Stimulated activated naive CD8-positive, alpha-beta T cell treated with anti-CD3 and anti-CD28 coated beads, Interleukin-15, Interleukin-2, amounts not matched to agents 100 ng/mL and 50 ng/mL, for 24 hours (primary cell): ENCODE results near the gene ARL6IP5.

Source experiments
- H3K27ac Mint-ChIP-seq: one replicate; pipeline ENCODE4 v1.8.0; 2021; ENCODE audit warnings: mild to moderate bottlenecking, mixed read lengths
- H3K27me3 Mint-ChIP-seq: one replicate; pipeline ENCODE4 v1.8.0; 2021; ENCODE audit warnings: mixed read lengths
- H3K36me3 Mint-ChIP-seq: one replicate; pipeline ENCODE4 v1.8.0; 2021; ENCODE audit warnings: low read depth, mixed read lengths
- H3K4me1 Mint-ChIP-seq: one replicate; pipeline ENCODE4 v1.8.0; 2021; ENCODE audit warnings: low read depth, mixed read lengths
- H3K4me3 Mint-ChIP-seq: one replicate; pipeline ENCODE4 v1.8.0; 2021; ENCODE audit warnings: mild to moderate bottlenecking, mixed read lengths
- H3K9me3 Mint-ChIP-seq: one replicate; pipeline ENCODE4 v1.8.0; 2021; ENCODE audit warnings: mixed read lengths

The ARL6IP5 gene

DNA sequence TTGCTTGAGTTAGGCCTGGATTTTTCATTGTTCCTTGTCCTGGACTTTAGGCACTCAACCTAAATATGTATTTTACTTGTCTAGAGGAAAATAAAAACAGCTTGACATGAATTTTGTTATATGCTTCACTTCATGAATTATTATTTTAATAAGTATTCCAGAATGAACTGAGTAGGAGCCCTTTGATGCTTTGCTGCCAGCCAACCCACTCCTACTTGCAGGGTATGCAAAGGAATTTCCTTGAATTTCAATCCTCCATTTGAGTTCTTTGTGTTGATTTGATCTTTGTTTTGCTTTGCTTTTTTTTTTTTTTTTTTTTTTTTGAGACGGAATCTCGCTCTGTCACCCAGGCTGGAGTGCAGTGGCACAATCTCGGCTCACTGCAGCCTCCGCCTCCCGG, 11.6 kb downstream of the ARL6IP5 start:
- no peak overlapping the region for H3K4me3 Mint-ChIP-seq
- H3K36me3 Mint-ChIP-seq, result peaks cover 50% of the 10 kb centered on the region
- H3K27me3 Mint-ChIP-seq, result no peaks in the 10 kb centered on the region

DNA sequence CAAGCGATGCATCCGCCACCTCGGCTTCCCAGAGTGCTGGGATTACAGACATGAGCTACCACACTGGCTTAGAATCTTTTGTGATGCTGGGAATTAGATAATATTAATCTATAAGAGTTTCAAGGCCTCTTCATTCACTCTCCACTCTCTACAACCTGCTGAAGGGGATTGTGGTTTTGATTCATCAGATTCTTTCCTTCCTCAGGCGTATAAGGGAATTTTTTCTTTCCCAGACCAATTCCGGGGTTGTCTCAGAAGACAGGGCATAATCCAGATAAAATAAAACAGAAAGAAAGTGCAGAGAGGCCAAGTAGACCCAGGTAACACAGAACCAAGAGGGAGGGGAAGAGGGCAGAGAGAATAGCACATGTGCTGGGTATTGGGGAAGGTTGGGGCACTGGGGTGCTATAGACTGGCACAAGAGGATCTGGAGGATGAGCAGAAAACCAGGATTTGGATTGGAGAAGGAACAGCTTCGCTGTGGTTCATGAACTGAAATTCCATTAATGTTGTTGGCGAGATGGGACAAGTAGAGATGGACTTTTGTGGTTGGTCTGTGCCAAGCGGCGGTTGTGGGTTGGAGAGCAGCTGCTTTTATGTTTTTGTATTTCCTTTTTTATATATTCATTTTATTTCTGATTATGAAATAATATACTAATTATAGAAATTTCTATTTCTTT, 12.8 kb downstream of the ARL6IP5 start:
- no peak overlapping the region for H3K4me3 Mint-ChIP-seq
- peaks cover 72% of the 10 kb centered on the region for H3K4me1 Mint-ChIP-seq
- peaks cover 58% of the 10 kb centered on the region for H3K36me3 Mint-ChIP-seq
- no peaks in the 10 kb centered on the region for H3K27me3 Mint-ChIP-seq
- no peaks in the 10 kb centered on the region for H3K9me3 Mint-ChIP-seq
- peak overlapping the region; percentile 77 for H3K27ac Mint-ChIP-seq

More for the DNA sequence above, 11.6 kb downstream of the ARL6IP5 start:
- Mint-ChIP-seq H3K9me3 (no peaks in the 10 kb centered on the region), H3K4me1 (peaks cover 77% of the 10 kb centered on the region), H3K27ac (peak overlapping the region; percentile 94)

DNA sequence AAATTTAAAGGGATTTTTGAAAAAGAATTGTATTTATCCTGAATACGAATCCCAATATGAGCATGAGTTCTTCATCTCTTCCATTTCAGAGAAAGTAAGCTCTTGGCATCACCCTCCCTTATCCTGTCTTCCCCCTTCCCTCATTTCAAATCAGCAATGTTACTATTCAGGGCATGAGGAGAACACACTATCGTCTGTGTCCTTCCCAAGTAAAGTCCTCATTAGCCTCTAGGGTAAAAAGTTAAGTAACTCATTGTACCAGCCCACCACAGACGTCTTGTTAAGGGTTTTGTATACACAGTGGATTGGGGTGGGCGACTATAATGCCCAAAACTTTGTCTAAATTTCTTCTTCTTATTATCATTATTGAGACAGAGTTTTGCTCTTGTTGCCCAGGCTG, 14.8 kb downstream of the ARL6IP5 start:
- H3K27ac Mint-ChIP-seq, result no peak overlapping the region
- peaks cover 61% of the 10 kb centered on the region for H3K4me1 Mint-ChIP-seq
- no peak overlapping the region for H3K4me3 Mint-ChIP-seq
- H3K27me3 Mint-ChIP-seq, result no peaks in the 10 kb centered on the region
- peaks cover 71% of the 10 kb centered on the region for H3K36me3 Mint-ChIP-seq
- H3K9me3 Mint-ChIP-seq, result no peaks in the 10 kb centered on the region

DNA sequence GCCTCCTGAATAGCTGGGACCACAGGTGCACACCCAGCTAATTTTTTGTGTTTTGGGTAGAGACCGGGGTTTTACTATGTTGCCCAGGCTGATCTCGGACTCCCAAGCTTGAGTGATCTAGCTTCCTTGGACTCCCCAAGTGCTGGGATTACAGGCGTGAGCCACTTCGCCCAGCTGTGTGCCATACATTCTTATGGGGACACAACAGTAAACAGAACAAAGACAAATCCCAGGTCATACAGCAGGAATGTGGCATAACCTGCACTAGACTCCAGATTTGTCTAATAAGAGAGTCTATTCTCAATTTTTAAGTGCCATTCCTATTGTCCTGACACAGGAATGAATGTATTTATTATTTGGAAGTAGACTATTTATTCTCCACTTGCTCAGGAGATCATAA, 17.6 kb downstream of the ARL6IP5 start:
- H3K36me3 Mint-ChIP-seq, result peaks cover 64% of the 10 kb centered on the region
- no peak overlapping the region for H3K4me3 Mint-ChIP-seq
- peaks cover 47% of the 10 kb centered on the region for H3K4me1 Mint-ChIP-seq
- no peaks in the 10 kb centered on the region for H3K9me3 Mint-ChIP-seq
- H3K27ac Mint-ChIP-seq, result no peak overlapping the region
- no peaks in the 10 kb centered on the region for H3K27me3 Mint-ChIP-seq

DNA sequence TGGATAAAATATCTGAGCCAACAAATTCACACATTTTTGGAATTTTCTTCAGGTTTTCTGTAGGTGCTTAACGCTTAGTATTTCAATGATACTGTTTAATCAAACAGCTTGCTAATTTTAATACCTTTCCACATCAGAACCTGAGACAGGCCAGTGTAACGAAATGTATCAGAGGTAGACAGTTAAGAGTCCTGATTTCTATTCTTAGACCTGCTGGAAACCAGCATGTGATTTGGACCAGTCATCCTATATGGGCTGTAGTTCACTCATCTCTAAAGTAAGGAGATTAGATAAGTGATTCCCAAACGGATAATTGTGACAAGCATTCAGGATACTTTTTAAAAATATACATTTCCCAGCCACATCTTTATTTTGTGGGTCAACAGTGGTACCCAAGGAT, 18.4 kb downstream of the ARL6IP5 start:
- H3K27ac Mint-ChIP-seq, result no peak overlapping the region
- H3K27me3 Mint-ChIP-seq, result no peaks in the 10 kb centered on the region
- no peak overlapping the region for H3K4me3 Mint-ChIP-seq
- peaks cover 47% of the 10 kb centered on the region for H3K4me1 Mint-ChIP-seq
- no peaks in the 10 kb centered on the region for H3K9me3 Mint-ChIP-seq
- H3K36me3 Mint-ChIP-seq, result peaks cover 60% of the 10 kb centered on the region

DNA sequence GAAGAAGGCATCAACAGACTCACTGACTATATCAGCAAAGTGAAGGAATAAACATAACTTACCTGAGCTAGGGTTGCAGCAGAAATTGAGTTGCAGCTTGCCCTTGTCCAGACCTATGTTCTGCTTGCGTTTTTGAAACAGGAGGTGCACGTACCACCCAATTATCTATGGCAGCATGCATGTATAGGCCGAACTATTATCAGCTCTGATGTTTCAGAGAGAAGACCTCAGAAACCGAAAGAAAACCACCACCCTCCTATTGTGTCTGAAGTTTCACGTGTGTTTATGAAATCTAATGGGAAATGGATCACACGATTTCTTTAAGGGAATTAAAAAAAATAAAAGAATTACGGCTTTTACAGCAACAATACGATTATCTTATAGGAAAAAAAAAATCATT, 19.8 kb downstream of the ARL6IP5 start:
- H3K27me3 Mint-ChIP-seq, result no peaks in the 10 kb centered on the region
- no peak overlapping the region for H3K27ac Mint-ChIP-seq

DNA sequence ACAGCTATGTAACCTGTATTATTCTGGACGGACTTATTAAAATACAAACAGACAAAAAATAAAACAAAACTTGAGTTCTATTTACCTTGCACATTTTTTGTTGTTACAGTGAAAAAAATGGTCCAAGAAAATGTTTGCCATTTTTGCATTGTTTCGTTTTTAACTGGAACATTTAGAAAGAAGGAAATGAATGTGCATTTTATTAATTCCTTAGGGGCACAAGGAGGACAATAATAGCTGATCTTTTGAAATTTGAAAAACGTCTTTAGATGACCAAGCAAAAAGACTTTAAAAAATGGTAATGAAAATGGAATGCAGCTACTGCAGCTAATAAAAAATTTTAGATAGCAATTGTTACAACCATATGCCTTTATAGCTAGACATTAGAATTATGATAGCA, 20.6 kb downstream of the ARL6IP5 start:
- peaks cover 48% of the 10 kb centered on the region for H3K36me3 Mint-ChIP-seq
- H3K27ac Mint-ChIP-seq, result no peak overlapping the region
- no peaks in the 10 kb centered on the region for H3K27me3 Mint-ChIP-seq
- no peak overlapping the region for H3K4me3 Mint-ChIP-seq
- no peaks in the 10 kb centered on the region for H3K9me3 Mint-ChIP-seq
- H3K4me1 Mint-ChIP-seq, result peaks cover 40% of the 10 kb centered on the region

More for the DNA sequence above, 19.8 kb downstream of the ARL6IP5 start:
- H3K9me3 Mint-ChIP-seq, result no peaks in the 10 kb centered on the region
- H3K4me1 Mint-ChIP-seq, result peaks cover 44% of the 10 kb centered on the region
- H3K36me3 Mint-ChIP-seq, result peaks cover 53% of the 10 kb centered on the region
- H3K4me3 Mint-ChIP-seq, result no peak overlapping the region

DNA sequence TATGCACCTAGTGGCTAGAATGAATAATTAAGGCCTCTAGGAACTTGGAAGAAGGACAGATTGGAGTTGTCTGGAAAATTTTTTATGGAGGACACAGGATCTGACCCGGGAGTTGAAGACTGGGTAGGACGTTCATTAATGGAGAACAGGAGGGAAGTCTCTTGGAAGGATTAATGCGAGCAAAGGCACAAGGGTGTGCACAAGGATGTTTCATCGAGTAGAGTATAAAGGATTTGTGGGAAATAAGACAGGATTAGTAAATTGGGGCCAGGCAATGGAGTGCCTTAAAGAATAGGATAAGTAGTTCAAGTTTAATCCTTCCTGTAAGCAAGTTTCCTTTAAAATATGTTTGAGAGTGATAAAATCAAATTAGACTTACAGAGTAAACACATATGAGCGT, 23.1 kb downstream of the ARL6IP5 start:
- Mint-ChIP-seq H3K4me1 (peaks cover 41% of the 10 kb centered on the region), H3K4me3 (no peak overlapping the region), H3K36me3 (peaks cover 29% of the 10 kb centered on the region), H3K27me3 (no peaks in the 10 kb centered on the region), H3K9me3 (no peaks in the 10 kb centered on the region), H3K27ac (no peak overlapping the region)

DNA sequence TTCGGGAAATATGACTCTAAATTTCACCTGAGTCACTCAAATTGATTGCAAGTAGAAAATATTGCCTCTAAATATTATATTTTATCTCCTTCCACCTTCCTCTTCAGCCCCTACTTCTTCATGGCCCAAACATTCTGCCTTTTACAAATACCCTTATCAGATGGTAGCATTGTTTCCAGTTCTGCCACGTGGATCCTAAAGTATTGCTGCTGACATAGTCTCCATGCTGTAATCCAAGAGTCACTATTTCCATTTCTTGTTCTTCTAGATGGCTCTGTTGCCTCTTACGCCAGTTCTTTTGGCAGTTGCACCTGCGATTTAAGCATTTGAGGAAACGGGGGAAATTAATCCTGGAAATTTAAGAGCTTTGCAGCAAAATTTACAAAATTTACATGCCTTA, 24.1 kb downstream of the ARL6IP5 start:
- Mint-ChIP-seq H3K9me3 (no peaks in the 10 kb centered on the region), H3K27ac (peak overlapping the region; percentile 14), H3K4me1 (peaks cover 48% of the 10 kb centered on the region), H3K4me3 (no peak overlapping the region), H3K27me3 (no peaks in the 10 kb centered on the region), H3K36me3 (peaks cover 20% of the 10 kb centered on the region)

DNA sequence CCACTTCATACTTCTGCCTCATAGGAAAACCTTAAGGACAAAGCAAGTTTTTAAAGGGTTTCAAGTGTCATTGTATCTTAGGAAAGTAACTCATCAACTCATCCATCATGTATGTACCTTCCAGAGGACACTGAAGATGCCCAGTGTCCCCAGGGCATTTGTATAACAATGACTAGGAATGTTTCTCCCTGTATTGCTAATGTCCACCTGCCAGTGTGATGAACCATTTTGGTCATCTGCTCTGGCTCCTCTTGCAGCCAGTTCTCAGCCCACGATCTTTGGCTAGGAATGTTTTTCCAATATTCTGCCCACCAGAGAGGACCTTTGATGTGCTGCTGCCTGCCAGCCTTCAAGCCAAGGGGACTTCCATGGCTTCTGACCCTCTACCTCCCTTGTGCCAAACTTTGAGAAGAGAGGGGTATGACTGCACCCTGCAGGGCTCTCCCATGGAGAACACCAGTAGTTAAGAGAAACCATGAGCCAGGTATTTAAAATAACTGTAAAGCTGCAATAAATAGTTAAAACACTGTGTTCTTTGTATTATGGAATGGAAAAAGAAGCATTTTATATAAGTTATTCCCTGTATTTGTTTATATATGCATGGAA, 26.3 kb downstream of the ARL6IP5 start:
- H3K36me3 Mint-ChIP-seq, result peaks cover 4% of the 10 kb centered on the region
- H3K4me3 Mint-ChIP-seq, result no peak overlapping the region
- peaks cover 38% of the 10 kb centered on the region for H3K4me1 Mint-ChIP-seq
- no peak overlapping the region for H3K27ac Mint-ChIP-seq
- H3K9me3 Mint-ChIP-seq, result no peaks in the 10 kb centered on the region
- H3K27me3 Mint-ChIP-seq, result no peaks in the 10 kb centered on the region

DNA sequence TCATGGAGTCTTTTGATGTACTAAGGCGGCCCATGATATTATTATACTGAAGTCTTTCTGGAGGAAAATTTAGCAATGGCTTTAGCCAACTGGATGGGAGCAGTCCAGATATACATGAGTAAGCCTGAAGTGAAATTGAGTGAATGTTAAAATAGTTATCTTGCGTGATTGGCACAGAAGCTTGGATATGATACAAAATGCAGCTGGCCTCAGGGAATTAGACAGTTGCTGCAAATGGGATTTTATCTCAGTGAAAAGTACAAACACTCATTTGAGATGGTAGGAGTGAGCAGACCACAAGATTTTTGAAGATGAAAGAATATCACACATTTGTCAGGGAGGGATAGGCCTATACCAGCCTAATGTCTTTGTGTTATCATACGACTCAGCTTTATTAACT, 28.8 kb downstream of the ARL6IP5 start:
- Mint-ChIP-seq H3K36me3 (no peaks in the 10 kb centered on the region), H3K4me1 (peaks cover 29% of the 10 kb centered on the region), H3K4me3 (no peak overlapping the region), H3K27me3 (no peaks in the 10 kb centered on the region), H3K27ac (no peak overlapping the region), H3K9me3 (no peaks in the 10 kb centered on the region)

DNA sequence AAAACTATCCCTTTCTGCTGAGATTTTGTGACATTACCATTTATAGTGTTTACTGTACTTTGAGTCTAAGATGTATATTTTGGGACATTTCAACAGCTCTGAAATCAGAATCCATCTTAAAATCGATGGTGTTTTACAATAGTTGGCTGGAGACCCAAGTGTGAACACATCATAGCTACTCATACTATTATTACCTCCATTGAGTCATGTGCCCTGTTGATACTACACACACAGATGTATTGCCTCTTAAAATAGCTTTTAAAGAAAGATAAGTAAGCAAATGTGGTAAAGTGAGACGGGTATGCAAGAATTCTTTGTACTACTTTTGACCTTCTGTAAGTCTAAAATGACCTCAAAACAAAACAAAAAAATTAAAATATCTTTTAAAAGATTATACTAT, 31.0 kb downstream of the ARL6IP5 start:
- Mint-ChIP-seq H3K27me3 (no peaks in the 10 kb centered on the region), H3K4me3 (no peak overlapping the region), H3K4me1 (peaks cover 25% of the 10 kb centered on the region), H3K36me3 (no peaks in the 10 kb centered on the region), H3K9me3 (no peaks in the 10 kb centered on the region), H3K27ac (no peak overlapping the region)

DNA sequence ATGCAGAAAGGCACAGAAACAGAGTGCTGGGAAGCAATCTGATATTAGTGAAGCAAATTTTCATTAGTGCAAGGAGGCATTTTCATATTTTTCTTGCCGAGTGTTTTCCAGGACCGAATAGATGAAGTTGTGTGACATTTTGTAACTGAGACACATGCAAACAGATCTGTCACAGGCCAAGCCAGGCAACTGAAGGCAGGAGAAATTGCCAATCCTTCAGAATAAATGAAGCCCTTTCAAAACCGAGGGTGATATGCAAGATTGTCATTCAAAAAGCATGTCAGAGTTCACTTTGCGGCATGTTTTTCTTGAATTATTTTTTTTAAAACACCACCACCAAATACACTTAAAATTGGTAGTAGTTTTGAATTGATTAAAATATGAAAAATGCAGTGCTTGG, 31.4 kb downstream of the ARL6IP5 start:
- H3K36me3 Mint-ChIP-seq, result no peaks in the 10 kb centered on the region
- H3K9me3 Mint-ChIP-seq, result no peaks in the 10 kb centered on the region

DNA sequence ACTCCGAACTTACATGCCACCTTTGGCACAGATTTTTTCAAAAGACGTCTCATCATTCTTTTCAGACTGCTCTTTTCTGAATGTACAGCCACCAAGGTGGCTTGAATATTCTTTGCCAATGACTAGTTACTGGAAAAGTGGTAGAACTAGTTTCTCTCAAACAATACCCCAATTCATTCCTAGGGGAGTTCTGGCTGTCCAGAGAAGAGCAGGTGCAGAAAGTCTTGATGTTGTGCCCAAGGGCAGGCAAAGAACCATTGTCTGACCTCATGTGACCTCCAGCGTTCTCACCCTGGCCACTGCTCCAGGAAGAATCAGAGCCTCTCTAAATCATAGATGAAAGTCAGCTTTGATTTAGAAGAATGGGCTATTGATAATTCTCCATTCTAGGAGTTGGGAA, 32.2 kb downstream of the ARL6IP5 start:
- Mint-ChIP-seq H3K4me3 (no peak overlapping the region), H3K27me3 (no peaks in the 10 kb centered on the region)

More for the DNA sequence above, 31.4 kb downstream of the ARL6IP5 start:
- Mint-ChIP-seq H3K27ac (no peak overlapping the region), H3K4me3 (no peak overlapping the region), H3K27me3 (no peaks in the 10 kb centered on the region), H3K4me1 (peaks cover 24% of the 10 kb centered on the region)

DNA sequence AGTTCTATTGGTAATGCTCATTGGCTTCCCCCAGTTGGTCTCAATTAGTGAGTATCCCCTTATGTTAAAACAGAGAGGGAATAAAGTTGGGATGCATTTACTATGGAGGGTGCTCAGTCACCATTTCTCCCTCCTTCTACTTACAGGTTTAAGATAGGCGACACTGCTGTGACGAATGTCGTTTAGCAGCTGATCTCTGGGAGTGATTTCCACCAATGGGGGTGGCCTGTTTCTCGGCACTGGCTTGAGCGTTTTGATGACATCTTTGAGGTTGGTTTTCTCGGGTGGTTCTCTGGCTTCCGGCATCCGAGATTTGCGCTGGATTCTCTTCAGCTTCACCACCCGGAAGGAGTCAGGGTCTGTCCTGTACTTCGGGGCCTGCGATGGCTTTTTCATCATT, 33.8 kb downstream of the ARL6IP5 start:
- Mint-ChIP-seq H3K27me3 (no peaks in the 10 kb centered on the region), H3K4me3 (no peak overlapping the region), H3K36me3 (no peaks in the 10 kb centered on the region), H3K27ac (no peak overlapping the region), H3K9me3 (no peaks in the 10 kb centered on the region), H3K4me1 (peaks cover 12% of the 10 kb centered on the region)

More for the DNA sequence above, 32.2 kb downstream of the ARL6IP5 start:
- Mint-ChIP-seq H3K9me3 (no peaks in the 10 kb centered on the region), H3K4me1 (peaks cover 25% of the 10 kb centered on the region), H3K36me3 (no peaks in the 10 kb centered on the region), H3K27ac (no peak overlapping the region)

DNA sequence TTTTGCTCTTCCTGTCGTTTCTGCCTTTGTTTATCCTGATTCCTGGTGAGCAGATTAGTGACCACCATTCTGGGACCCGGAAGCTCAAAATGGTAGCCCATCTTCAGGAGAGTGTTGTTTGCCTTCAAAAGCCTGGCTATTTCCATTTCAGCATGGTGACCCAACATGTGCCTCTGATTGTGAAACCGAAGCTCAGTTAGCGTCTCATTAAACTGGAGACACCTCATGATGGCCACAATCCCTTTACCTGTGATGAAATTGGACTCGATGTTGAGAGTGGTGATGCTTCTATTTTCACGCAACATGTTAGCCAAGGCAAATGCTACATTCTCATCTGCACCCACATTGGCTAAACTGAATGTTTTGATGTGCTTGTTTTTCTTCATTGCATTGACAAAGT, 34.4 kb downstream of the ARL6IP5 start:
- H3K4me3 Mint-ChIP-seq, result no peak overlapping the region
- no peaks in the 10 kb centered on the region for H3K36me3 Mint-ChIP-seq
- H3K4me1 Mint-ChIP-seq, result peaks cover 6% of the 10 kb centered on the region
- H3K27ac Mint-ChIP-seq, result no peak overlapping the region
- H3K27me3 Mint-ChIP-seq, result no peaks in the 10 kb centered on the region
- no peaks in the 10 kb centered on the region for H3K9me3 Mint-ChIP-seq
